ENCODE results near the gene FANCG.

DNA sequence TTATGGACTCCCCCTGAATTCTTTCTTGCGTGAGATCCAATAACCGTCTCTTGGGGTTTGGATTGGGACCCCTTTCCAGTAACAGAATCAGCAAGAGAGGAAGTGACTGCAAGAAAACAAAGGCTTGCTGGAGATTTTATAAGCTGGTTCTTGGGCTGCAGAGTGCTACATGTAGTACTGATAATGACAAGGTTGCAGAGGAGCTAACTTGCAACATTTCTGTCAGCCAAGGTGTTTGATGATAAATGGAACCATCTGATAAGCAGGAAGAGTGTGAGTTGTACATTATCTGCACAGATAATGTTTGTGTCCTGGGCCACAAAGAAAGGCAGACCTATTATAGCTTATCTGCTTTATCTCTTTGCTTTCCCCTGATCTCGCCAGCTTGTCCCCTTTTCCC lies 53.1 kb downstream of the FANCG start:
- TF ChIP-seq CTCF (IDR thresholded peaks at IDR 0.05) (no peak), POLR2A (IDR thresholded peaks at IDR 0.05) (no peak)
